ENCODE measurements around the gene KIAA0930.

Gene KIAA0930

GRCh38 chr22:45227645-45228400 lies 12.9 kb downstream of the KIAA0930 start:
- no peaks in the 10 kb centered on the region for H3K36me3 ChIP-seq (ENCODE audit: control insufficient read depth, insufficient read depth, low read length)
- H3K27ac ChIP-seq: no peak overlapping the region
- H3K79me2 ChIP-seq: peaks cover 18% of the 10 kb centered on the region
- no peak overlapping the region for H3K4me3 ChIP-seq (ENCODE audit: low read depth, low read length)
- TF ChIP-seq CTCF (IDR thresholded peaks at IDR 0.05): no peak
- no peak overlapping the region for H3K9ac ChIP-seq
- no peak overlapping the region for H2AFZ ChIP-seq
- H3K9me3 ChIP-seq (ENCODE audit: control insufficient read depth, low read length): no peaks in the 10 kb centered on the region
- H3K4me1 ChIP-seq: no peaks in the 10 kb centered on the region
- no peak overlapping the region for H3K4me2 ChIP-seq (ENCODE audit: low read length)
- H3K27me3 ChIP-seq (ENCODE audit: control insufficient read depth, insufficient read depth, low read length): no peaks in the 10 kb centered on the region

- H2AFZ ChIP-seq: no peak overlapping the region
- no peaks in the 10 kb centered on the region for H3K4me1 ChIP-seq
- H3K79me2 ChIP-seq: peaks cover 14% of the 10 kb centered on the region
- no peak overlapping the region for H3K9ac ChIP-seq
- H3K36me3 ChIP-seq (ENCODE audit: control insufficient read depth, insufficient read depth, low read length): no peaks in the 10 kb centered on the region
- no peak for TF ChIP-seq CTCF (IDR thresholded peaks at IDR 0.05)
- no peaks in the 10 kb centered on the region for H3K27me3 ChIP-seq (ENCODE audit: control insufficient read depth, insufficient read depth, low read length)
- no peaks in the 10 kb centered on the region for H3K9me3 ChIP-seq (ENCODE audit: control insufficient read depth, low read length)
- no peak overlapping the region for H3K27ac ChIP-seq
- H3K4me3 ChIP-seq (ENCODE audit: low read depth, low read length): no peak overlapping the region
- no peak overlapping the region for H3K4me2 ChIP-seq (ENCODE audit: low read length)
Measured at GRCh38 chr22:45226503-45227186, 14.0 kb downstream of the KIAA0930 start.

GRCh38 chr22:45225732-45226502 lies 14.8 kb downstream of the KIAA0930 start:
- H3K36me3 ChIP-seq (ENCODE audit: control insufficient read depth, insufficient read depth, low read length): no peaks in the 10 kb centered on the region
- H3K79me2 ChIP-seq: peaks cover 11% of the 10 kb centered on the region
- no peak for TF ChIP-seq CTCF (IDR thresholded peaks at IDR 0.05)
- H3K9ac ChIP-seq: no peak overlapping the region
- H2AFZ ChIP-seq: no peak overlapping the region
- no peaks in the 10 kb centered on the region for H3K9me3 ChIP-seq (ENCODE audit: control insufficient read depth, low read length)
- H3K27me3 ChIP-seq (ENCODE audit: control insufficient read depth, insufficient read depth, low read length): no peaks in the 10 kb centered on the region
- H3K4me2 ChIP-seq (ENCODE audit: low read length): no peak overlapping the region
- H3K4me3 ChIP-seq (ENCODE audit: low read depth, low read length): no peak overlapping the region
- no peaks in the 10 kb centered on the region for H3K4me1 ChIP-seq
- no peak overlapping the region for H3K27ac ChIP-seq

GRCh38 chr22:45224988-45225731 lies 15.5 kb downstream of the KIAA0930 start:
- H3K4me2 ChIP-seq (ENCODE audit: low read length): no peak overlapping the region
- no peak overlapping the region for H3K4me3 ChIP-seq (ENCODE audit: low read depth, low read length)
- H3K9ac ChIP-seq: no peak overlapping the region
- TF ChIP-seq CTCF (IDR thresholded peaks at IDR 0.05): no peak
- H3K36me3 ChIP-seq (ENCODE audit: control insufficient read depth, insufficient read depth, low read length): no peaks in the 10 kb centered on the region
- H3K79me2 ChIP-seq: peaks cover 11% of the 10 kb centered on the region
- no peaks in the 10 kb centered on the region for H3K4me1 ChIP-seq
- H2AFZ ChIP-seq: no peak overlapping the region
- no peaks in the 10 kb centered on the region for H3K9me3 ChIP-seq (ENCODE audit: control insufficient read depth, low read length)
- no peak overlapping the region for H3K27ac ChIP-seq
- H3K27me3 ChIP-seq (ENCODE audit: control insufficient read depth, insufficient read depth, low read length): no peaks in the 10 kb centered on the region

Data from parathyroid adenoma (tissue), 2 donors.